Measurements from ENCODE around the gene PLAC8L1.

DNA sequence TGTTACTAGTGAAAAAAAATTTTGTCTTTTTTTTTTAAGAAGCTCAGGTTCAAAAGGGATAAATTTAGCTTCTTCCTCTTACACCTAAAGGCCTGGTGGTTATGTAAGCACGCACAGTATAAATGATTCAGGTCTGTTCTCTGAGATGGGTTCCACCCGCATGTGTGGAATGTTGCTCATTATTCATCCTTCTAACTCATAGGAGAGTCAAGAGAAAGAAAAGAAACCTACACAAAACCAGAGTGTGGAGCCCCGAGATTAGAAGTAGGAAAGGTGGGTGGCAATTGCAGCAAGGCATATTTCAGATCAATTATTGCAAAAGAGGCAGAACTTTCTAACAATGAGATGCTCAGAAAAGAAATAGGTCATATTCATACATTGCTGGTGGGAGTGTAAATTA is 13.5 kb downstream of the PLAC8L1 start:
- TF ChIP-seq EZH2 (IDR thresholded peaks at IDR 0.05) (no peak), POLR2AphosphoS5 (IDR thresholded peaks at IDR 0.05; ENCODE audit: borderline replicate concordance, low read depth, low read length) (no peak)
